ENCODE measurements around the gene UMODL1. TPM values are rescaled to one million over a fixed set of nuclear protein-coding genes. Genes with fewer than 3 reads are reported as not detected.
"Not testable (repeated sequence)": the region's sequence is repeated elsewhere in the genome, so short reads cannot be mapped to it uniquely, and the experiment has no call there.

Gene UMODL1
- total and polyA plus RNA-seq, 4 experiments from 2014 or later = 0.08 to 1.1 (median 0.58) TPM; not detected in 1

DNA sequence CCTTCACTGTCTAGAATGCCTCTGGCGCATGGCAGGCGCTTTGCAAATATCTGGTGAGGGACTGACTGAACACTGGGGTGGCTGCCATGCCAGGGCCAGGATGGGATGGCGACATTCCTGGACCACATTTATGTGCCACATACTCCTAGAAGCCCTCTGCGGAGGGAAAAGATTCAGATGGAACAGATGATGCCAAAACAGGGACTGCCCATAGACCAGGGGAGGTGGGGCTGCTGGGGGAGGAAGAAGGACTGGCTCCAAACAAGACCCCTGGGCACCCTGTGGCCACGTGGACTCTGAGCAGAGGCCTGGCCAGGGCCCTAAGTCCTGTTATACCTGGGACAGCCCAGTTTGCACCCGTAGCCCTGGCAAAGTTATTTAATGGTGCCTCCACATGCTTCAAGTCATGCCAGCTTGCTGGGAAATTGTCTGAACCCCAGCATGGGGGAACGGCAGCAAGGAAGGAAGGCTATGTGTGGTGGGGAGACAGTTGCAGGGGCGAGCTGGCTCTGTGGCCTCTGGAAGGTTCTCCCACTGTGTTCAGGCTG is 44.1 kb downstream of the UMODL1 start:
- Mint-ChIP-seq H3K9me3 (peaks cover 0 to 2% (median 0%) of the 10 kb centered on the region in 8 donors), H3K4me3 (no peak overlapping the region), H3K4me1 (peaks cover 7 to 10% (median 9%) of the 10 kb centered on the region in 4 donors), H3K27me3 (peaks cover 28 to 32% of the 10 kb centered on the region in 2 donors), H3K36me3 (no peaks in the 10 kb centered on the region), H3K27ac (no peak overlapping the region)
- H3K27ac ChIP-seq (ENCODE audit: low read depth, low read length) = no peak overlapping the region
- DNase-seq = no peak
- H3K4me3 ChIP-seq (ENCODE audit: low read length in 2 of 2) = no peak overlapping the region
- H3K9me3 ChIP-seq (ENCODE audit: control insufficient read depth in 1 of 2, low read length in 2 of 2) = no peaks in the 10 kb centered on the region
- ChIA-PET POLR2A (ENCODE audit: partially characterized antibody) (no interaction called here), CTCF (ENCODE audit: partially characterized antibody) (interaction anchor here (0.6 to 4.5 kb wide), 4 partner anchors 8 to 298 kb away, joined by 3 to 68 read pairs (median 27); no protein-coding TSS in a partner anchor)
- intact Hi-C loops (cut with micrococcal nuclease) = no loop called here
- H3K4me1 ChIP-seq (ENCODE audit: insufficient read depth, low read length) = peaks cover 4% of the 10 kb centered on the region
- H3K27me3 ChIP-seq (ENCODE audit: insufficient read depth, low read length) = peaks cover 18% of the 10 kb centered on the region
- no peaks in the 10 kb centered on the region for H3K36me3 ChIP-seq (ENCODE audit: insufficient read depth, low read length)

DNA sequence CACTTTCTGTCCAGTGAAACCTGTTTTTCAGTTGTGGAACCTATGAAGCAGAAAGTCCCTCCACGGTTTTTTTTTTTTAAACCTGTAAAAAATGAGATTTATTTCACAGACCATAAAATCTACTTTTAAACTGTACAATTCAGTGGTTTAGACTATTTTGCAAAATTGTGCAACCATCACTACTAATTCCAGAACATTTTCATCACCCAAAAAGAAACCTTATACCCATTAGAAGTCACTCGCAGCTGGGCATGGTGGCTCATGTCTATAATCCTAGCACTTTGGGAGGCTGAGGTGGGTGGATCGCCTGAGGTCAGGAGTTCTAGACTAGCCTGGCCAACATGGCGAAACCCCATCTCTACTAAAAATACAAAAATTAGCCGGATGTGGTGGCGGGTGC is 45.4 kb downstream of the UMODL1 start:
- intact Hi-C loops (cut with micrococcal nuclease) = loop anchor here (2.0 kb wide), 1 partner anchor 142 kb away; no protein-coding TSS in a partner anchor
- DNase-seq; H3K36me3 ChIP-seq (ENCODE audit: insufficient read depth, low read length); H3K4me1 ChIP-seq (ENCODE audit: insufficient read depth, low read length); H3K4me3 ChIP-seq (ENCODE audit: low read length in 2 of 2); H3K27ac Mint-ChIP-seq; H3K9me3 ChIP-seq (ENCODE audit: control insufficient read depth in 1 of 2, low read length in 2 of 2); H3K36me3 Mint-ChIP-seq; H3K4me3 Mint-ChIP-seq; H3K27ac ChIP-seq (ENCODE audit: low read depth, low read length); H3K9me3 Mint-ChIP-seq: not testable (repeated sequence)
- POLR2A ChIA-PET (ENCODE audit: partially characterized antibody) = interaction anchor here (1.0 kb wide), 1 partner anchor 54 kb away, joined by 3 read pairs; no protein-coding TSS in a partner anchor
- CTCF ChIA-PET (ENCODE audit: partially characterized antibody) = interaction anchor here (1.0 to 4.5 kb wide), 19 partner anchors 9 to 833 kb away, joined by 3 to 68 read pairs (median 5); no protein-coding TSS in a partner anchor
- peaks cover 18% of the 10 kb centered on the region for H3K27me3 ChIP-seq (ENCODE audit: insufficient read depth, low read length)
- Mint-ChIP-seq H3K4me1 (peaks cover 7 to 10% (median 9%) of the 10 kb centered on the region in 4 donors), H3K27me3 (peaks cover 41 to 45% of the 10 kb centered on the region in 2 donors)

DNA sequence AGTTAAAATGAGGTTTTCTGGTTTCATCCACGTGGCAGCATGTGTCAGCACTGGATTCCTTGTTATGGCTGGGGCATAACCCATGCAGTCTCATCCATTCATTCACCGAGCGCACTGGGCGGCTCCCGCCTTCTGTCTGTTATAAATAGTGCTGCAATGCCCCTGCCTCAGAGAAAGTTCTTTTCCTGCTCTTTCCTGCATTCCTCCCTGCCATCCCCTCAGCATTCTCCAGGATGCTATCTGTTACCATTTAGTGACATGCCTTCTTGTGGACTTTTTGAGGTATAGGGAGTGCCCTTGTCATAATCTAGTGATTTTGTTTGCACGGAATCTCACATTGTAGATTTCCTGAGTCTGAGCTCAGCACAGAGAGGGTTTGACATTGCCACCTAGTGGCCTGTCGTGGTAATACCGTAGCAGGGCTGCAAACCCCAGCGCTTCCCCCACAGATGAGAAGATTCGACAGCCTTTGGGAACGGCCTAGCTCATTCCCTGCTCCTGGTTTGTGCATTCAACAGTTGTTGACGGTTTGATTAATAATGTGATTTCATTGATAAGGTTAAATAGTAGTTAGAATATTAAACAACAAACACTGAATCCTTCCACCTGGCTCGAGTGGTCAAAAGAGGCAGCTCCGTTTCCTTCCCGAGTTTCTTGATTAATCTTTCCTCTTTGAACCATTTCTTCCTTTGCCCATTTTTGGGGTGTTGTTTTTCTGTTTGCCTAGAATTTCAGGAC is 46.3 kb downstream of the UMODL1 start:
- Mint-ChIP-seq H3K36me3 (no peaks in the 10 kb centered on the region), H3K27me3 (peaks cover 43 to 49% of the 10 kb centered on the region in 2 donors), H3K9me3 (peaks cover 0 to 3% (median 0%) of the 10 kb centered on the region in 8 donors), H3K4me3 (peak overlapping the region in 4 of 8 donors; percentile 32 to 68 (median 58)), H3K4me1 (peaks cover 7 to 10% (median 9%) of the 10 kb centered on the region in 4 donors), H3K27ac (peak overlapping the region in 2 of 7 donors; percentile 1 to 41)
- no peaks in the 10 kb centered on the region for H3K9me3 ChIP-seq (ENCODE audit: control insufficient read depth in 1 of 2, low read length in 2 of 2)
- peaks cover 18% of the 10 kb centered on the region for H3K27me3 ChIP-seq (ENCODE audit: insufficient read depth, low read length)
- POLR2A ChIA-PET (ENCODE audit: partially characterized antibody) = interaction anchor here (1.0 to 1.8 kb wide), 4 partner anchors 9 to 834 kb away, joined by 3 to 6 read pairs (median 4); partner anchors contain the start of gene ZBTB21
- CTCF ChIA-PET (ENCODE audit: partially characterized antibody) = interaction anchor here (0.6 to 4.5 kb wide), 26 partner anchors 8 to 1010 kb away, joined by 3 to 68 read pairs (median 4); partner anchors contain the start of gene ZBTB21
- intact Hi-C loops (cut with micrococcal nuclease) = loop anchor here (1.0 to 2.0 kb wide), 2 partner anchors 143 to 834 kb away; no protein-coding TSS in a partner anchor
- H3K36me3 ChIP-seq (ENCODE audit: insufficient read depth, low read length) = no peaks in the 10 kb centered on the region
- no peak overlapping the region for H3K27ac ChIP-seq (ENCODE audit: low read depth, low read length)
- peak; percentile 48 to 72 (median 64) for DNase-seq
- H3K4me3 ChIP-seq (ENCODE audit: low read length in 2 of 2) = no peak overlapping the region
- peaks cover 4% of the 10 kb centered on the region for H3K4me1 ChIP-seq (ENCODE audit: insufficient read depth, low read length)

DNA sequence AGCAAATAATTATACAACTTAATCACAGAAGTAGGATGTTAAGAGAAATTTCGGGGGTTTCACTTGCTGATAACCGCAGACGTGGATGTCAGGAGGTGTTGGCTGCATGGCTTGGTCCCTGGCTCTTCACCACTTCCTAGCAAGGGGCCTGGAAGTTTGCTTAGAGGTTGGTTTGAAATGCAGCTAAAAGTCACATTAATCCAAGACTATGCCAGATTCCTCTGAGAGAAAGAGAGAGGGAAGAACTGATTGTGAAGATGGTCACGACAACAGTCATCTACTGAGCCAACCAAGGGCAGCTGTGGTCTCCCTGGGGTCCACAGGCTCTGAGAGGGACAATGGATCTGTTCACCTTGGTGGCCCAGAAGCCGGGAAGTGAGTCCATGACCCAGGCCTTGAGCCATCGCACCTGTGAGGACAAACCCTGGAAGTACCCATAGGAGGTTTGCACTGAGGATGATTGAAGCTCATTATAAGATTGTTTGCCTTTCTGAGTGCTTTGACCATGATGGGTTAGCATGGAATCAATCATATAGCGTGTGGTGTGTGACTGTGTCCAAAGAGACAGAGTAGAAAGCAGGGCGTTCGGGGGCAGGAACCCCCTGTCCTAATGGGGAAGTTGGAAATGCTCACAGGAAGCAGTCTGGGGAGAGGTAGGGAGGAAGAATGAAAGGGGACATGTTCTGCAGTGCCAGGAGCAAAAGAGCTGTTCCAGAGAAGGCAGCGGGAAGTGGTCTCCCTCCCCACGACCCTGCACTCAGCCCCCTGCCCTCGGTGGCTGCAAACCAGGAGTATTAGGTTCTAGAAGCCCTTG is 47.1 kb downstream of the UMODL1 start:
- POLR2A ChIA-PET (ENCODE audit: partially characterized antibody) = interaction anchor here (1.0 to 1.8 kb wide), 4 partner anchors 10 to 835 kb away, joined by 3 to 6 read pairs (median 4); partner anchors contain the start of gene ZBTB21
- H3K27ac Mint-ChIP-seq = no peak overlapping the region
- Histone ChIP-seq H3K9me3 (ENCODE audit: control insufficient read depth in 1 of 2, low read length in 2 of 2) (no peaks in the 10 kb centered on the region), H3K27me3 (ENCODE audit: insufficient read depth, low read length) (peaks cover 18% of the 10 kb centered on the region), H3K4me3 (ENCODE audit: low read length in 2 of 2) (no peak overlapping the region), H3K27ac (ENCODE audit: low read depth, low read length) (no peak overlapping the region), H3K36me3 (ENCODE audit: insufficient read depth, low read length) (no peaks in the 10 kb centered on the region), H3K4me1 (ENCODE audit: insufficient read depth, low read length) (peaks cover 4% of the 10 kb centered on the region)
- H3K4me3 Mint-ChIP-seq = no peak overlapping the region
- H3K4me1 Mint-ChIP-seq = peaks cover 7 to 10% (median 9%) of the 10 kb centered on the region in 4 donors
- H3K36me3 Mint-ChIP-seq = no peaks in the 10 kb centered on the region
- H3K9me3 Mint-ChIP-seq = peaks cover 0 to 2% (median 0%) of the 10 kb centered on the region in 8 donors
- H3K27me3 Mint-ChIP-seq = peaks cover 44 to 53% of the 10 kb centered on the region in 2 donors
- CTCF ChIA-PET (ENCODE audit: partially characterized antibody) = interaction anchor here (0.9 to 4.5 kb wide), 21 partner anchors 9 to 835 kb away, joined by 3 to 68 read pairs (median 5); partner anchors contain the start of gene ZBTB21
- DNase-seq = no peak
- intact Hi-C loops (cut with micrococcal nuclease) = loop anchor here (1.0 to 2.0 kb wide), 2 partner anchors 143 to 835 kb away; no protein-coding TSS in a partner anchor

DNA sequence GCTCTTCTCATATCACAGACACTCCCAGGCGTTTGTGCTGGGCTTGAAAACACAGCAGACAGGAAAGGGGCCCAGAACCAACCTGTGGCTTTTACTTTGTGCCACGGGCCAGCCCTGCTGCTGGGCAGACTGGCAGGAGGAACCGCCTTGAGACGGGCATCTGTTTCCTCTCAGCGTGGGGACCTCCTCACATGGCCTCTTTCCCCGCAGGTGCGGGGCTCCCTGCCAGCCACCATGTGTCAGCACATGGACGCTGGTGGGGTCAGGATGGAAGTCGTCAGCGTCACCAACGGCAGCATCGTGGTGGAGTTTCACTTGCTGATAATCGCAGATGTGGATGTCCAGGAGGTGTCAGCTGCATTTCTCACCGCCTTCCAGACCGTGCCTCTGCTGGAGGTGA is 47.8 kb downstream of the UMODL1 start:
- peaks cover 9 to 14% (median 12%) of the 10 kb centered on the region in 4 donors for H3K4me1 Mint-ChIP-seq
- no peaks in the 10 kb centered on the region for H3K36me3 Mint-ChIP-seq
- peaks cover 48 to 57% of the 10 kb centered on the region in 2 donors for H3K27me3 Mint-ChIP-seq
- peaks cover 18% of the 10 kb centered on the region for H3K27me3 ChIP-seq (ENCODE audit: insufficient read depth, low read length)
- intact Hi-C loops (cut with micrococcal nuclease) = no loop called here
- H3K9me3 ChIP-seq (ENCODE audit: control insufficient read depth in 1 of 2, low read length in 2 of 2) = no peaks in the 10 kb centered on the region
- no peak overlapping the region for H3K27ac ChIP-seq (ENCODE audit: low read depth, low read length)
- H3K4me3 ChIP-seq (ENCODE audit: low read length in 2 of 2) = no peak overlapping the region
- H3K4me3 Mint-ChIP-seq = no peak overlapping the region
- H3K27ac Mint-ChIP-seq = no peak overlapping the region
- H3K9me3 Mint-ChIP-seq = peaks cover 0 to 2% (median 0%) of the 10 kb centered on the region in 8 donors
- no peaks in the 10 kb centered on the region for H3K36me3 ChIP-seq (ENCODE audit: insufficient read depth, low read length)
- ChIA-PET POLR2A (ENCODE audit: partially characterized antibody) (interaction anchor here (1.8 kb wide), 1 partner anchor 109 kb away, joined by 6 read pairs; the partner anchor contains the start of gene ZBTB21), CTCF (ENCODE audit: partially characterized antibody) (interaction anchor here (2.6 to 4.5 kb wide), 4 partner anchors 12 to 302 kb away, joined by 9 to 68 read pairs (median 30); no protein-coding TSS in a partner anchor)
- DNase-seq = no peak
- H3K4me1 ChIP-seq (ENCODE audit: insufficient read depth, low read length) = peaks cover 4% of the 10 kb centered on the region

DNA sequence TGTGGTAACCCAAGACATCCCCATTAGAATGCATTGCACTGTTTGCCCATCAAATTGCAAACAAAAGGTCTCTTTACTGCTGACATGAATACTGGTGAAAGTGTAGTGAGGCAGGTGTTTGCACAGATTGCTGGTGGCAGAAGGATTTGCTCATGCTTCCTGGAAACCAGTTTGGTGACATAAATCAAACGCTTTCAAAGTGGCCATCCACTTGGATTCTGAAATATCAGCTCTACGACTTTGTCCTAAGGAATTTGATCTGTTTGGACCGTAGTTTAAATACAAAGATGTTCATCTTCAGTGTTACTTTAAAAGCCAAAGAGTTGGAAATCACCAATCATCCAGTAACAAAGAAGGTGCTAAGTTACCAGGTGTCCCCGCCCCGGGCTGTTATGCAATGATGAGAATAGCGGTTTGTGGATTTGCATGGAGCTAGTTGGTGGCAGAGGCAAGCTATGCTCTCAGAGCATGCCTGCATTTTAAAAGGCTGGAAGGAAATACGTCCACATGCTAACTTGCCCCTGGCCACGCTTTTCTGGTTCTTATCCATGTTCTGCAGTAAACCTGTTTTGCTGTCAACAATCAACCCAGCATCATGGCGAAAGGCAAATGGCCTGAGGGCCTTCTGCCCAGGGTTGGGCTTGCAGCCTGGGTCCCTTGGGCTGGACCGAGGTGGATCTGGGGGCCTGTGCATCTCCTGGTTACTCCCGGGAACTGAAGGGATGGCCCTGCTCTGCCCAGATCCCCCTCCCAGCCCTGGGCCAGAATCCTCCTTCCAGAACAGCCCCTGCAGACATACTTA is 49.2 kb downstream of the UMODL1 start:
- Histone ChIP-seq H3K27ac (ENCODE audit: low read depth, low read length) (no peak overlapping the region), H3K4me3 (ENCODE audit: low read length in 2 of 2) (no peak overlapping the region), H3K27me3 (ENCODE audit: insufficient read depth, low read length) (peaks cover 18% of the 10 kb centered on the region), H3K9me3 (ENCODE audit: control insufficient read depth in 1 of 2, low read length in 2 of 2) (no peaks in the 10 kb centered on the region), H3K4me1 (ENCODE audit: insufficient read depth, low read length) (peaks cover 4% of the 10 kb centered on the region), H3K36me3 (ENCODE audit: insufficient read depth, low read length) (no peaks in the 10 kb centered on the region)
- POLR2A ChIA-PET (ENCODE audit: partially characterized antibody) = no interaction called here
- H3K36me3 Mint-ChIP-seq = no peaks in the 10 kb centered on the region
- no peak for DNase-seq
- intact Hi-C loops (cut with micrococcal nuclease) = no loop called here
- no peak overlapping the region for H3K4me3 Mint-ChIP-seq
- H3K27me3 Mint-ChIP-seq = peaks cover 49 to 55% of the 10 kb centered on the region in 2 donors
- H3K9me3 Mint-ChIP-seq = peaks cover 0 to 2% (median 0%) of the 10 kb centered on the region in 8 donors
- CTCF ChIA-PET (ENCODE audit: partially characterized antibody) = interaction anchor here (2.8 kb wide), 1 partner anchor 304 kb away, joined by 9 read pairs; no protein-coding TSS in a partner anchor
- peaks cover 9 to 14% (median 12%) of the 10 kb centered on the region in 4 donors for H3K4me1 Mint-ChIP-seq
- no peak overlapping the region for H3K27ac Mint-ChIP-seq

Data from CD4-positive, alpha-beta memory T cell (primary cell).